PFSK-1 (cell line): ENCODE results near the gene MICB.

Source experiments
- POLR2AphosphoS5 ChIP-seq: IDR thresholded peaks from 2 replicates; pipeline ENCODE4 v1.6.1; 2012; ENCODE audit warnings: low read depth, mild to moderate bottlenecking, control low read depth, low read length, moderate library complexity
- TF ChIP-seq, protein P1 (sequence below), 2 experiments: IDR thresholded peaks; 2 replicates each; pipeline versions ENCODE4 v1.6.1 to v1.8.0; 2011 to 2012; ENCODE audit warnings: low read depth in 2 of 2, low read length in 2 of 2, control low read depth in 1 of 2, inconsistent platforms in 1 of 2, mild to moderate bottlenecking in 1 of 2, moderate library complexity in 1 of 2; ENCODE audit not compliant: insufficient read depth in 1 of 2

GRCh38 chr6:31525932-31526591 lies 28.1 kb downstream of the MICB start:
- TF ChIP-seq POLR2AphosphoS5, result no peak
- TF ChIP-seq, protein P1, sequence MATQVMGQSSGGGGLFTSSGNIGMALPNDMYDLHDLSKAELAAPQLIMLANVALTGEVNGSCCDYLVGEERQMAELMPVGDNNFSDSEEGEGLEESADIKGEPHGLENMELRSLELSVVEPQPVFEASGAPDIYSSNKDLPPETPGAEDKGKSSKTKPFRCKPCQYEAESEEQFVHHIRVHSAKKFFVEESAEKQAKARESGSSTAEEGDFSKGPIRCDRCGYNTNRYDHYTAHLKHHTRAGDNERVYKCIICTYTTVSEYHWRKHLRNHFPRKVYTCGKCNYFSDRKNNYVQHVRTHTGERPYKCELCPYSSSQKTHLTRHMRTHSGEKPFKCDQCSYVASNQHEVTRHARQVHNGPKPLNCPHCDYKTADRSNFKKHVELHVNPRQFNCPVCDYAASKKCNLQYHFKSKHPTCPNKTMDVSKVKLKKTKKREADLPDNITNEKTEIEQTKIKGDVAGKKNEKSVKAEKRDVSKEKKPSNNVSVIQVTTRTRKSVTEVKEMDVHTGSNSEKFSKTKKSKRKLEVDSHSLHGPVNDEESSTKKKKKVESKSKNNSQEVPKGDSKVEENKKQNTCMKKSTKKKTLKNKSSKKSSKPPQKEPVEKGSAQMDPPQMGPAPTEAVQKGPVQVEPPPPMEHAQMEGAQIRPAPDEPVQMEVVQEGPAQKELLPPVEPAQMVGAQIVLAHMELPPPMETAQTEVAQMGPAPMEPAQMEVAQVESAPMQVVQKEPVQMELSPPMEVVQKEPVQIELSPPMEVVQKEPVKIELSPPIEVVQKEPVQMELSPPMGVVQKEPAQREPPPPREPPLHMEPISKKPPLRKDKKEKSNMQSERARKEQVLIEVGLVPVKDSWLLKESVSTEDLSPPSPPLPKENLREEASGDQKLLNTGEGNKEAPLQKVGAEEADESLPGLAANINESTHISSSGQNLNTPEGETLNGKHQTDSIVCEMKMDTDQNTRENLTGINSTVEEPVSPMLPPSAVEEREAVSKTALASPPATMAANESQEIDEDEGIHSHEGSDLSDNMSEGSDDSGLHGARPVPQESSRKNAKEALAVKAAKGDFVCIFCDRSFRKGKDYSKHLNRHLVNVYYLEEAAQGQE (IDR thresholded peaks at IDR 0.05; ENCODE audit: insufficient read depth in 1 of 2, low read depth in 2 of 2, low read length in 2 of 2), result no peak
